ENCODE results near the gene DCDC2C.

Gene DCDC2C

DNA sequence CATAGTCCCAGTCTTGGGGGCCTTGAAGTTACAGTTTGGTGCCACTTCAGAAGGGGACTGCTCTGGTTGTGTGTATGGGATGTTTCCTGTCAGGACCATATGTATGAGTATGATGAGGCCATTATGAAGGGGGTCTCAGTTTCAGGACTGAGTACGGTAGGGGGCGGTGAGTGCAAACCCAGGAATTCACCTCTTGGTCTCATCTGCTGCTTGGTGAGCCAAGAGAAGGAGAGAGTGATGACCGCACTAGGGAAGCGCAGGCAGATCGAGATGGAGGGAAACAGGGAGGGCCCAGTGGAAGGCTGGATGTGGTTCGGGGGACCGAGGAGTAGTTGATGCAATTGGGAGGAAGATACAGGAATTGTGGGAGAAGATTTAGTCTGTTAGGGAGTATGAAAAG lies 28.5 kb downstream of the DCDC2C start:
- DNase-seq (ENCODE audit: low read depth) = no peak
- H3K4me3 ChIP-seq (ENCODE audit: control insufficient read depth, low read depth, low read length) = no peak overlapping the region
- TF ChIP-seq, protein P1, sequence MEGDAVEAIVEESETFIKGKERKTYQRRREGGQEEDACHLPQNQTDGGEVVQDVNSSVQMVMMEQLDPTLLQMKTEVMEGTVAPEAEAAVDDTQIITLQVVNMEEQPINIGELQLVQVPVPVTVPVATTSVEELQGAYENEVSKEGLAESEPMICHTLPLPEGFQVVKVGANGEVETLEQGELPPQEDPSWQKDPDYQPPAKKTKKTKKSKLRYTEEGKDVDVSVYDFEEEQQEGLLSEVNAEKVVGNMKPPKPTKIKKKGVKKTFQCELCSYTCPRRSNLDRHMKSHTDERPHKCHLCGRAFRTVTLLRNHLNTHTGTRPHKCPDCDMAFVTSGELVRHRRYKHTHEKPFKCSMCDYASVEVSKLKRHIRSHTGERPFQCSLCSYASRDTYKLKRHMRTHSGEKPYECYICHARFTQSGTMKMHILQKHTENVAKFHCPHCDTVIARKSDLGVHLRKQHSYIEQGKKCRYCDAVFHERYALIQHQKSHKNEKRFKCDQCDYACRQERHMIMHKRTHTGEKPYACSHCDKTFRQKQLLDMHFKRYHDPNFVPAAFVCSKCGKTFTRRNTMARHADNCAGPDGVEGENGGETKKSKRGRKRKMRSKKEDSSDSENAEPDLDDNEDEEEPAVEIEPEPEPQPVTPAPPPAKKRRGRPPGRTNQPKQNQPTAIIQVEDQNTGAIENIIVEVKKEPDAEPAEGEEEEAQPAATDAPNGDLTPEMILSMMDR (IDR thresholded peaks at IDR 0.05; ENCODE audit: control insufficient read depth, insufficient read depth, low read depth, low read length, missing control alignments) = no peak

DNA sequence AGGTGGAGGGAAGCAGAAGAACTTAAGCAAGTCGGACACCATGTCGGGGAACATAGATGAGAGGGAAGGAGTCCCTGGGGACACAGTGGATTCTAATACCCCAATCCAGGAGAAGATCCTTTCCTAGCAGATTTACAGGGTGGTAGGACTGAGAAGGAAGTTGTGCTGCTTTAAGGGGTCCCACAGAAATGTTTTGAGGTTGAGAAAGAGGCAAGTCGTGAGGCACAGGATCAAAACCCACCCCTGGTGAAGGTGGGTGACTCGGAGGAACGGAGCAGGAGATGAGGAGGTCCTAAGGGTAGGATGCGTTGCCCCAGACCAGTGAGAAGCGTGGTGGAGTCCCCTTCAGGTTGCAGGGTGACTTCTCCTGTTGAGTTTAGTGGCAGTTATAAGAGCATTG lies 32.7 kb downstream of the DCDC2C start:
- TF ChIP-seq, protein P1 (IDR thresholded peaks at IDR 0.05; ENCODE audit: control insufficient read depth, insufficient read depth, low read depth, low read length, missing control alignments) = no peak
- DNase-seq (ENCODE audit: low read depth) = no peak
- H3K4me3 ChIP-seq (ENCODE audit: control insufficient read depth, low read depth, low read length) = no peak overlapping the region

DNA sequence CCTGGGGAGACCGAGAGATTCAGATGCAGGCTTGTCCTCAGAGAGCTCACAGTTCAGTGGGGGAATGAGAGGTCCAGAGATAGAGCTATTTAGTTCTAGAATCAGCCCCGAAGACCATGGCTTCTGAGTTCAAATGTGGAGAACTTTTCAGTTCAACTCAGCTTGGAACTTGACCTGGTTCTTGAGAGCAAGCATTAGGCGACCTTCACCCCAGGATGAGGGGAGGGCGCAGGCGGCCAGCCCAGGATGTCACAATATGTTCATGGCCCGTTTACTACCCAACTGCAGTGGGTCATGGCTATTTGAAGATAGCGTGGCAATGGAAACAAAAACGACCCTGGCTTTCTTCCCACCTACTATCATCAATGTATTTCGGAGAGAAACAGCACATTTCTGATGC lies 33.8 kb downstream of the DCDC2C start:
- DNase-seq (ENCODE audit: low read depth) = no peak
- TF ChIP-seq, protein P1 (IDR thresholded peaks at IDR 0.05; ENCODE audit: control insufficient read depth, insufficient read depth, low read depth, low read length, missing control alignments) = no peak
- no peak overlapping the region for H3K4me3 ChIP-seq (ENCODE audit: control insufficient read depth, low read depth, low read length)

DNA sequence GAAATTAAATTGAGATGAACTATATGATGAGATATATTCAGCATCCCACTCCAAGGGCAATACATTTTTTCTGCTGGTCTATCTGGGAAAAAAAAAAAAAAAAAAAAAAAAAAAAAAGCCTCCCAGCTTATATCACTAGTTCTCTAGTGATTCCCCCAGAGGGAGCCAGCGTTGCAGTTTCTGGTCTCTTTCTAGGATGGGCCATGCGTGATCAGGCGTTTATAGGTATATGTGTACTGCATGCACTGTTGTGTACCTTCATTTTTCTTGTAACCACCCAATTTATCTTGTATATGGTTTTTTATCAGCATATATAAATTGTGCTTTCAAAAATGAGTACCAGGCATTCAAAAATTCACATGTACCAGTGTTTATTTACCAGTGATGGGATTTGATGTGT lies 35.1 kb downstream of the DCDC2C start:
- no peak overlapping the region for H3K4me3 ChIP-seq (ENCODE audit: control insufficient read depth, low read depth, low read length)
- no peak for DNase-seq (ENCODE audit: low read depth)
- TF ChIP-seq, protein P1 (IDR thresholded peaks at IDR 0.05; ENCODE audit: control insufficient read depth, insufficient read depth, low read depth, low read length, missing control alignments) = no peak

DNA sequence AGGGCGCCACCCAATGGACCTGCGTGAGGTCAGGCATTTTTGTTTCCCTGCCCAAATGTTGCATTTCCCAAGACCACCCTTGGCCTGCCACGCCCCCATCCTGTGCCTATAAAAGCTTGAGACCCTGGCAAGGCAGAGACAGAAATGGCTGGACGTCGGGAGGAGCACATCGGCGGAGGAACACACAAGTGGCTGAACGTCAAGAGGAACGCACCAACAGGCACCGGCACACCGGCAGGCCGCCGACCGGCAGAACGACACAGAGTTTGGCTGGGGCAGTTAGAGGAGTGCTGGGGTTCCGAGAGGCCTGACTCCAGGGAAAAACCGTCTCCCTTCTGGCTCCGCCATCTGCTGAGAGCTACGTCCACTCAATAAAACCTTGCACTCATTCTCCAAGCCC lies 35.9 kb downstream of the DCDC2C start:
- TF ChIP-seq, protein P1 (IDR thresholded peaks at IDR 0.05; ENCODE audit: control insufficient read depth, insufficient read depth, low read depth, low read length, missing control alignments) = no peak
- H3K4me3 ChIP-seq (ENCODE audit: control insufficient read depth, low read depth, low read length) = no peak overlapping the region
- DNase-seq (ENCODE audit: low read depth) = no peak

DNA sequence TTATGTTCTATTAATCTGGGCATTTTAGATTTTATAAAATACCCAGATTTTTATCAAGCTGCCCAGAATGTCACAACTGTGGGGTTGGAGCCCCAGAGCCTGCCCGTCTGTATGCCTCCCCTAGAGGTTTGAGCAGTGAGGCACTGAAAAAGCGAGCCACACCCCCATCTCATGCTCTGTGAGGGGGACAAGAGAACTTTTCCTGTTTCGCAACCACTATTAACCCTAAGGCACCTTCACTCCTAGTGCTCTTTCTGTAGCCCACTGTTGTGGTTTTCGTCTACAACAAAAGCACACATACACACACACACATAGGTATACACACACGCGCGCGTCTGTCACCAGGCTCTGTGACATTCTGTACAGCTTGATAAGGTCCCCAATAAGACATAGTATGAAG lies 38.0 kb downstream of the DCDC2C start:
- TF ChIP-seq, protein P1 (IDR thresholded peaks at IDR 0.05; ENCODE audit: control insufficient read depth, insufficient read depth, low read depth, low read length, missing control alignments) = no peak
- DNase-seq (ENCODE audit: low read depth) = no peak
- H3K4me3 ChIP-seq (ENCODE audit: control insufficient read depth, low read depth, low read length) = no peak overlapping the region

Data from AG09309 (cell line).